GM21447 (cell line): Measurements from ENCODE around the gene DNAJA3.
A peak's percentile ranks its signal among the peaks of the same experiment; 100 is the strongest.

Experiments used
- ATAC-seq: cut with Tn5 transposase; IDR thresholded peaks from one replicate; pipeline ENCODE4 v1.9.1; 2021; ENCODE audit not compliant: unreplicated experiment

Gene DNAJA3

GRCh38 chr16:4472880-4473279 lies 47.2 kb downstream of the DNAJA3 start:
- no peak for ATAC-seq

GRCh38 chr16:4474192-4474961 lies 48.7 kb downstream of the DNAJA3 start, which contains the start of gene NMRAL1:
Gene NMRAL1 (minus strand): TSS chr16:4474625. CDS start chr16:4474132, 493 bp downstream.
- peak; percentile 51 for ATAC-seq

- ATAC-seq: peak; percentile 73
Measured at GRCh38 chr16:4475880-4476788, 50.5 kb downstream of the DNAJA3 start, which contains the start of gene HMOX2. Gene HMOX2 (plus strand): TSS chr16:4476398. CDS start chr16:4505525, 29,127 bp downstream.

- no peak for ATAC-seq
Measured at GRCh38 chr16:4477966-4478365, 52.3 kb downstream of the DNAJA3 start.

- ATAC-seq: no peak
Measured at GRCh38 chr16:4481526-4481925, 55.9 kb downstream of the DNAJA3 start.

GRCh38 chr16:4481963-4482362 lies 56.3 kb downstream of the DNAJA3 start:
- no peak for ATAC-seq

- no peak for ATAC-seq
Measured at GRCh38 chr16:4486126-4486893, 60.6 kb downstream of the DNAJA3 start.

- ATAC-seq: no peak
Measured at GRCh38 chr16:4487955-4488498, 62.4 kb downstream of the DNAJA3 start.

- ATAC-seq: no peak
Measured at GRCh38 chr16:4488499-4488967, 62.9 kb downstream of the DNAJA3 start.

- no peak for ATAC-seq
Measured at GRCh38 chr16:4489030-4489429, 63.4 kb downstream of the DNAJA3 start.

- ATAC-seq: no peak
Measured at GRCh38 chr16:4491898-4492297, 66.2 kb downstream of the DNAJA3 start.

GRCh38 chr16:4494746-4495490 lies 69.2 kb downstream of the DNAJA3 start:
- ATAC-seq: no peak

- ATAC-seq: no peak
Measured at GRCh38 chr16:4495766-4496165, 70.1 kb downstream of the DNAJA3 start.

- no peak for ATAC-seq
Measured at GRCh38 chr16:4496305-4496704, 70.6 kb downstream of the DNAJA3 start.

GRCh38 chr16:4498546-4499195 lies 73.0 kb downstream of the DNAJA3 start:
- no peak for ATAC-seq

- no peak for ATAC-seq
Measured at GRCh38 chr16:4499196-4499555, 73.5 kb downstream of the DNAJA3 start.

GRCh38 chr16:4500272-4500671 lies 74.6 kb downstream of the DNAJA3 start:
- no peak for ATAC-seq

- ATAC-seq: no peak
Measured at GRCh38 chr16:4501071-4501478, 75.4 kb downstream of the DNAJA3 start.

GRCh38 chr16:4505356-4506147 lies 79.9 kb downstream of the DNAJA3 start:
- peak; percentile 89 for ATAC-seq
